ENCODE measurements around the gene SECISBP2.

The SECISBP2 gene

DNA sequence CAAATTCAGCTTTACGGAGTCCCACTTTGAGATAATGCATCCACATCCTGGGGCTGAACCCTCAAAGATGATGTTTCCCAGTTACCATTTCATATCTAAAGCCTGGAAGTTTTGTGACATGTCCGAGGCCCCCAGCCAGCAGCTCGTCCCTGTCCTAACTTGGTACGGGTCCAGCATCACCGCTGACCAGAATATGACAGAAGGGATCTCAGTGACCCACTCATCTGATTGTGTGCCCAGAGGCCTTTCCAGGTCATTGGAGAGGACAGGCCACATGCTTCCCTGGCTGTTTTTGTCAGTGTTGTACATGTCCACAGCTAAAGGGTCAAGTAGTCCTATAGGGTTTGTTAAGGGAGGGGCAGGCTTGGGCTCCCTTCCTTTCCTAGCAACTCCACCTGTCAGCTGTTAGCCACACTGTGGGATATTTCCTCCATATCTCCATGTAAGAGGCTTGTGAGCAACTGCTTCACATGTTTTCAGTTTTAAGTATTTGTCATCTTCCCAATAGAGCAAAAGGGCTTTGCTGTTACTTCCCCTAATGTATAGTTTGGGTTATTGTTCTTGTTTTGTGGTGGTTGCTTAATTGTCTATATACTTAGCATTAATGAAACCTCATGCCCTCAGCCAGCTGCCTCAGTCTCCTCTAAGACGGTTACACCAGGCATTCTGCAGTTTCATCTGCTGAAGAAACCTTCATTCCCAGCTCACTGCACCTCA is 33.4 kb downstream of the SECISBP2 start:
- no peaks in the 10 kb centered on the region for H3K9me3 ChIP-seq
- TF ChIP-seq, protein P1, sequence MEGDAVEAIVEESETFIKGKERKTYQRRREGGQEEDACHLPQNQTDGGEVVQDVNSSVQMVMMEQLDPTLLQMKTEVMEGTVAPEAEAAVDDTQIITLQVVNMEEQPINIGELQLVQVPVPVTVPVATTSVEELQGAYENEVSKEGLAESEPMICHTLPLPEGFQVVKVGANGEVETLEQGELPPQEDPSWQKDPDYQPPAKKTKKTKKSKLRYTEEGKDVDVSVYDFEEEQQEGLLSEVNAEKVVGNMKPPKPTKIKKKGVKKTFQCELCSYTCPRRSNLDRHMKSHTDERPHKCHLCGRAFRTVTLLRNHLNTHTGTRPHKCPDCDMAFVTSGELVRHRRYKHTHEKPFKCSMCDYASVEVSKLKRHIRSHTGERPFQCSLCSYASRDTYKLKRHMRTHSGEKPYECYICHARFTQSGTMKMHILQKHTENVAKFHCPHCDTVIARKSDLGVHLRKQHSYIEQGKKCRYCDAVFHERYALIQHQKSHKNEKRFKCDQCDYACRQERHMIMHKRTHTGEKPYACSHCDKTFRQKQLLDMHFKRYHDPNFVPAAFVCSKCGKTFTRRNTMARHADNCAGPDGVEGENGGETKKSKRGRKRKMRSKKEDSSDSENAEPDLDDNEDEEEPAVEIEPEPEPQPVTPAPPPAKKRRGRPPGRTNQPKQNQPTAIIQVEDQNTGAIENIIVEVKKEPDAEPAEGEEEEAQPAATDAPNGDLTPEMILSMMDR (IDR thresholded peaks at IDR 0.05) = no peak
- peaks cover 32 to 35% of the 10 kb centered on the region in 2 experiments for H3K4me1 ChIP-seq (ENCODE audit: control insufficient read depth in 1 of 2, insufficient read depth in 1 of 2, low read depth in 1 of 2, low read length in 1 of 2)
- H3K27ac ChIP-seq = peak overlapping the region; percentile 82
- H3K27me3 ChIP-seq = no peaks in the 10 kb centered on the region
- H3K36me3 ChIP-seq = peaks cover 93% of the 10 kb centered on the region
- peak overlapping the region in 1 of 2 experiments; percentile 18 for H3K4me3 ChIP-seq (ENCODE audit: low read depth in 1 of 2, low read length in 1 of 2)

DNA sequence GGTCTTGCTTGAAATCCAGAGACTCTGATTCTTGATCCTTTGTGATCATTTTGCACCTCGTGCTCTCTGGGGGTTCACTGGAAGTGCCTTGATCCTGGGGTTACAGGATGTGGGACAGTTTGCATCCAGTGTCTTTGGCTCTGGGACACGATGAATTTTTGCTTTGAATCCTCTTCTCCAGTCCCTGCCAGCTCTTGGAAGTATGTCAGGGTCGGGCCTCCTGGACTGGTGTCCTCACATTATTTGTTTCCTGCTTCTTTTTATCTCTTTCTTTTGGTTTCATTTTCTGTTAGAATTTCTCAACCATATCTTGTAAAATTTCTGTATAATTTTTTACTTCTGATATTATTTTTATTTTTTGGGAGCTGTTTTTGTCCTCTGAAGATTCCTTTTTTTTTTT is 34.2 kb downstream of the SECISBP2 start:
- Histone ChIP-seq H3K9me3 (no peaks in the 10 kb centered on the region), H3K36me3 (peaks cover 94% of the 10 kb centered on the region), H3K4me1 (ENCODE audit: control insufficient read depth in 1 of 2, insufficient read depth in 1 of 2, low read depth in 1 of 2, low read length in 1 of 2) (peaks cover 32 to 35% of the 10 kb centered on the region in 2 experiments), H3K27ac (peak overlapping the region; percentile 82), H3K27me3 (no peaks in the 10 kb centered on the region), H3K4me3 (ENCODE audit: low read depth in 1 of 2, low read length in 1 of 2) (peak overlapping the region in 1 of 2 experiments; percentile 18)
- TF ChIP-seq, protein P1 (IDR thresholded peaks at IDR 0.05) = no peak

DNA sequence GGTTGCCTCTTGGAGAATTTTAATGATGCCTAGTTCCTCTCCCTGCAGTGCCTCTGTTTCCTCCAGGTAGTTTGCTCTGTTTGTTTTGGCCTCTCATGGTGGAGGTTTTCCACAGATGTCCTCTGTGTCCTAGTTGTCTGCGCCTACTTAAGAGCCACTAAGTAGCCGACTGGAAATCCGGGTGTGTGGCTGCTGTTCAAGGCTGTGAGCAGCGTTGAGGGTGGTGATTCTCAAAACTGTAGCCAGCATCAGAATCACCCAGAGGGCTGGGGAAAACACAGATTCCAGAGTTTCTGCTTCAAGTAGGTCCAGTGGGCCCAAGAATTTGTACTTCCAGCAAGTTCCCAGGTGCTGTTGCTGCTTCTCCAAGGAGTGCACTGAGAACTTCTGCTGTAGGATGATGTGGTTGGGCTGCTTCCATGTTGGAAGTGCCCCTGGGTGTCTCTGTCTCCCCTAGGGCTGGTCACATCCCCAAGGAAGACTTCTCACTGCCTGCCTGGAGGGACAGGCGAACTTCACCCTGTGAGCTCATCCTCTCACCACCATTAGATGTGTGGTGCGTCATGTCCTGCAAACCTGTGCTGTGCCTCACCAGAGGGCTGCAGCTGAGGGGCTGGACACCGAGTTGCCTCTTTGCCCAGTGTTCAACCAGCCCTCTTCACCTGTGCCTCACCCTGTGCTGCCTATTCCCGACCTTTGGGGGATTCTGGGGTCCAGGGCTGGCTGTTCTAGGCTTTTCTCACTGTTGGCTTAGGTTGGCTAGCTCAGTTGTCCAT is 34.8 kb downstream of the SECISBP2 start:
- no peak overlapping the region for H3K4me3 ChIP-seq (ENCODE audit: low read depth in 1 of 2, low read length in 1 of 2)
- H3K4me1 ChIP-seq (ENCODE audit: control insufficient read depth in 1 of 2, insufficient read depth in 1 of 2, low read depth in 1 of 2, low read length in 1 of 2) = peaks cover 32 to 35% of the 10 kb centered on the region in 2 experiments
- peak overlapping the region; percentile 82 for H3K27ac ChIP-seq
- H3K9me3 ChIP-seq = no peaks in the 10 kb centered on the region
- H3K27me3 ChIP-seq = no peaks in the 10 kb centered on the region
- TF ChIP-seq, protein P1 (IDR thresholded peaks at IDR 0.05) = no peak
- H3K36me3 ChIP-seq = peaks cover 94% of the 10 kb centered on the region

DNA sequence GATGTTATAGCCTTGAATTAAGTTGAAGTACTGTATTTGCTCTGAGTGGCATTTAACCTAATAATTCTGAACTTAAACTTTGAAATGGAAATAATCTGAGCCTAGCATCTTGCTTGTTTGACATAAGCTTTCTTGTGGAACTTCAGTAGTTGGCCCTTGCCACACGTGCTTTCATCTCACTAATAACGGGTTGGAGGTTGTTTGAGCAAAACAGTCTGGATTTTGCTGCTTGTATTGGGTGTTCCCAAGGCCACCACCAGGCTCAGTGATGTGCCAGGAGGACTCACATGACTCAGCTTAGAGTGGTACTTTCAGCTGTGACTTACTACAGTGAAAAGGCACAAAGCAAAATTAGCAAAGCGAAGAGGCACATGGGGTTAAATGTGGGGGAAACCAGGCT is 35.7 kb downstream of the SECISBP2 start:
- TF ChIP-seq, protein P1 (IDR thresholded peaks at IDR 0.05) = no peak
- no peak overlapping the region for H3K4me3 ChIP-seq (ENCODE audit: low read depth in 1 of 2, low read length in 1 of 2)
- peaks cover 32 to 37% of the 10 kb centered on the region in 2 experiments for H3K4me1 ChIP-seq (ENCODE audit: control insufficient read depth in 1 of 2, insufficient read depth in 1 of 2, low read depth in 1 of 2, low read length in 1 of 2)
- no peaks in the 10 kb centered on the region for H3K9me3 ChIP-seq
- no peak overlapping the region for H3K27ac ChIP-seq
- no peaks in the 10 kb centered on the region for H3K27me3 ChIP-seq
- H3K36me3 ChIP-seq = peaks cover 94% of the 10 kb centered on the region

DNA sequence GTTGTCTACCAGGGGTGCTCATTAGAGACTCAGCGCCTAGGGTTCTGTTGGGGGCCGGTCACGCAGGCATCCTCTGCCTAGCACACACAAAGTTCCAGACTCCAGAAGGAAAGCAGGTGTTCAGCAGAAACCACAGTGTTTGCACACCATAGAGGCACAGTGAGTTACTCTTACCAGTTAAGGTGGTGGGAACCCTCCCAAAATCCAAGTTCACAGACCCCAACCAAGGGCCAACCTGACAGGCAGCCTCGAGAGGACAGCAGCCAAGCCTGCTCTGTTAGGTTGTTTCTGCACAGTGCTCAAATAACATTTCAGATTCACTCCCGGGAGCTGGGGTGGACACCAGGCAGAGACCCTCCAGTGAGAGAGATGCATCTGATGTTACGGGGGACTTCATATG is 36.2 kb downstream of the SECISBP2 start:
- H3K4me1 ChIP-seq (ENCODE audit: control insufficient read depth in 1 of 2, insufficient read depth in 1 of 2, low read depth in 1 of 2, low read length in 1 of 2) = peaks cover 32 to 39% of the 10 kb centered on the region in 2 experiments
- no peak overlapping the region for H3K27ac ChIP-seq
- H3K4me3 ChIP-seq (ENCODE audit: low read depth in 1 of 2, low read length in 1 of 2) = no peak overlapping the region
- TF ChIP-seq, protein P1 (IDR thresholded peaks at IDR 0.05) = no peak
- H3K27me3 ChIP-seq = no peaks in the 10 kb centered on the region
- H3K9me3 ChIP-seq = no peaks in the 10 kb centered on the region
- H3K36me3 ChIP-seq = peaks cover 94% of the 10 kb centered on the region
